Epithelial cell of proximal tubule (primary cell): Measurements from ENCODE around the gene PDCD1. TPM values are rescaled to one million over a fixed set of nuclear protein-coding genes. Genes with fewer than 3 reads are reported as not detected.

Source experiments
- DNase-seq: peaks from one replicate; pipeline ENCODE4 v3.0.0-alpha.2; 2011; ENCODE audit warnings: low read depth
- H3K4me3 ChIP-seq: 2 replicates; pipeline ENCODE4 v1.5.1; 2011; ENCODE audit warnings: low read depth, mild to moderate bottlenecking, low read length
- CTCF ChIP-seq: conservative IDR thresholded peaks from 2 replicates; pipeline ENCODE4 v1.5.1; 2012; ENCODE audit warnings: low read depth, mild to moderate bottlenecking, low read length
- total RNA-seq: library from RNA; depleted of rRNA; stranded (reverse); fragments of >200 nt; gene quantifications from 2 replicates; pipeline ENCODE4 v1.2.3, GENCODE V29; 2015

Gene PDCD1
- total RNA-seq, 1 donor from 2014 or later, result 0.92 TPM

- no peak for TF ChIP-seq CTCF
- DNase-seq, result no peak
- no peak overlapping the region for H3K4me3 ChIP-seq
Measured at GRCh38 chr2:241865957-241866789, 7.5 kb upstream of the PDCD1 start.

- TF ChIP-seq CTCF, result no peak
- DNase-seq, result no peak
- H3K4me3 ChIP-seq, result no peak overlapping the region
Measured at GRCh38 chr2:241865416-241865956, 6.8 kb upstream of the PDCD1 start.

- no peak for DNase-seq
- no peak overlapping the region for H3K4me3 ChIP-seq
- no peak for TF ChIP-seq CTCF
Measured at GRCh38 chr2:241864850-241865213, 6.1 kb upstream of the PDCD1 start.

- H3K4me3 ChIP-seq, result no peak overlapping the region
- DNase-seq, result no peak
- TF ChIP-seq CTCF, result no peak
Measured at GRCh38 chr2:241864168-241864849, 5.6 kb upstream of the PDCD1 start.

GRCh38 chr2:241863536-241863954 lies 4.9 kb upstream of the PDCD1 start:
- no peak for DNase-seq
- TF ChIP-seq CTCF, result no peak
- no peak overlapping the region for H3K4me3 ChIP-seq

- TF ChIP-seq CTCF, result no peak
- no peak overlapping the region for H3K4me3 ChIP-seq
- DNase-seq, result no peak
Measured at GRCh38 chr2:241862775-241863535, 4.3 kb upstream of the PDCD1 start.
